Stimulated activated CD4-positive, alpha-beta T cell treated with anti-CD3 and anti-CD28 coated beads, Interleukin-12 subunit alpha, Interleukin-12 subunit beta, amount 100 ng/mL, for 48 hours (primary cell): ENCODE results near the gene PDK3.

Source experiments
- DNase-seq, 3 donors: peaks; one replicate each; pipeline ENCODE4 v3.0.0-alpha.2; 2020; ENCODE audit warnings: low read depth in 2 of 3, low spot score in 1 of 3

The PDK3 gene

GRCh38 chrX:24550166-24550565, 85.1 kb downstream of the PDK3 start:
- DNase-seq, result no peak

DNA sequence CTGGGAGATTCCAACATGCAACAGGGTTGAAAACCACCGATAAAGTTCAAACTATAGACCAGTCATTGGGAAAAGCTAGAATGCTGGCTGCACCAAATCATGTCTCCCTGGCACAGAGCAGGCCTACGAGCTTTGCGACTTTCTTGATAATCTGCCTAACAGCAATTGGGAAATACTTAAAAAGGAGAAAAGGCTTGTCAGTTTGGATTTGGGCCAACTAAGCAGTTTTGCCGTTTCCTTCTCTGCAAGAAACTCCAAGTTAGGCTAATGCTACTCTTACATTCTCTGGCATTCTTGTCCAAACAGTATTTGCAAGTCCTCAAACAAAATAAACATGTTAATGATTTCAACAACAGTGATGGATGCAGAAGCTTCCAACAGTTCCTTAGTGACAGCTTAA, 87.9 kb downstream of the PDK3 start:
- DNase-seq, result no peak

DNA sequence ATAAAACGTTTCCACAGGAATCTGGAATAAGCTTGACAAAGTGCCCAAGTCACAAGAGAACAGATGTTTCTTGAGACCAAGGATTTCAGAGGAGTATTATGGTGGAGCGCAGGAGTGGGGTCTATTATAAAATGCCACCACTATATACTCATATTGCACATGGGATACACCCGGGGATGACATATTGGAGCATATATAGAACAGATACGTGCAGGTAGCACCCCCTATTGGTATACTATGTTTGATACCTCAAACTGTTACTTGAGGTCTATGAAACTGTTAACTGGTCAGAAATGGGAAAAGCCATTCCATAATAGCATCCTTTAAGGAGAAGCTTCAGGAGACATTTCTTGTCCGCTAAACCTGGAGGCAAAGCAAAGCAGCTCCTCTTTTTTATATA, 96.0 kb downstream of the PDK3 start:
- DNase-seq, result no peak

GRCh38 chrX:24563291-24564010, 98.4 kb downstream of the PDK3 start:
- DNase-seq, result no peak

DNA sequence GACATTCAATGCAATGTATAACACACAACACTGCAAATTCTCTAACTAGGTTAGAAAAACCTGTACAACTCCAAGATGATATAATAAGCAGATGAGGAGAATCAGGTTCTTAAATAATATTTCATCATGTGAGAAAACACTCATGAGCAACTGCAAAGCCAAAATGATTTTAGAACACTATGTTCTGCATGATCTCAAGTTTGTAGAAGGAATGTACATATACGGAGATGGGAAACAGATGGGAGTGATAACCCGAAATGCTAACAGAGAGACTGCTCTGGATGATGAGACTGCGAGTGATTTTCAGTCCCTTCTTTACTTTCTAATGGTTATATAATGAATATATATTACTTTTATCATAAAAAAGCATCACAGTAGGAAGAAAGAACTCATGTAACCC, 101.2 kb downstream of the PDK3 start:
- no peak for DNase-seq

DNA sequence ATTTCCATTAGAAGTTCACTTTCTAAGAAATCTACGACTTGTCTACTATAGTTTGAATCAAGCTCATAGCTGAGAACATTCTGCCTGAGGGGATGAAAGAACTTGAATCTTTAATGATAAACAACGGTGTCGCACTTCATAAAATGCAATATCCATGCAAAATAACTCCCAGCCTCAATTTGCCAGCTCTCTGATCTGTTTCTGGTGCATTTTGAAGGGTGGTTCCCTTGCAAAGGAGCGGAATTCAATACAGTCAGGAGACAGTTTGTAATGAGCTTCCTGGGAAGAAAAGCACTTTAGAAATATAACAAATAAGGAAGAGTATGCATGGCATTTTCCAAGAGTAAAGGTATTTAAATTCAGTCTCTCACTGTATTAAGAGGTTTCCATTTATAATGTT, 102.1 kb downstream of the PDK3 start:
- no peak for DNase-seq

DNA sequence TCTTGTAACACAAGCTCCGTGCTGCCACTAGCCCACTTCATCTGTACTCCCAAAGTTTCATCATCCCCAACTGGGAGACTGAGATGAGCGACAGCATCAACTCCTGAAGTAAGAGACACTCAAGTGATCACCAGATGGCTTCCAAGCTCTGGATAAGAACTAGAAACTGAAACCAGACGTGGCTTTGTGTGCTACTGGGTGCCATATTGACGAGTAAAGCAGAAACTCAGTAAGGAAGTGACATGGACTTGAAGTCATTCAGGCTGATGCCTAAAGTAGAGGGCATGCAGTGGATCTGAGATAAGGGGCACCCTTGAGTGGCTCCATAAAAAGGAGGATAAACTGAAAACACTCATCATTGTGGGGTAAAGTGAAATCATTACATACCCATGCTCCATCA, 109.7 kb downstream of the PDK3 start:
- DNase-seq, result no peak

DNA sequence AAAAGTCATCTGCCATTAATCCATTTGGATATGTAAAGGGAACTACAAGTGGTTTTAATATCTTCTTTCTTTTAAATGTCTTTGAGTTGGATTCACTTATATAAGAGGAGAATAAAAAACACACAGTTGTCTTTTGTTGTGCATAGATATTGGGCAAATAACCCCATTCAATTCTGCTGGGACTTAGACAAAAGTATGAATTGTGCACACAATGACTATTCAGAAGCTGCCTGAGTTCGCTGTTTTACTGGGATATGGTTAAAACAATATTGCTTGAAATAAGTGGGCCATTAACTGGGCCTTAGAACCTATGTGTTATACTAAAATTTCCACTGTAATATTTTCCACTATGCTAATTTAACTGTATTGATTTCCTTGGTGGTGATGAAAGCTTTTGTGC, 110.4 kb downstream of the PDK3 start:
- no peak for DNase-seq

DNA sequence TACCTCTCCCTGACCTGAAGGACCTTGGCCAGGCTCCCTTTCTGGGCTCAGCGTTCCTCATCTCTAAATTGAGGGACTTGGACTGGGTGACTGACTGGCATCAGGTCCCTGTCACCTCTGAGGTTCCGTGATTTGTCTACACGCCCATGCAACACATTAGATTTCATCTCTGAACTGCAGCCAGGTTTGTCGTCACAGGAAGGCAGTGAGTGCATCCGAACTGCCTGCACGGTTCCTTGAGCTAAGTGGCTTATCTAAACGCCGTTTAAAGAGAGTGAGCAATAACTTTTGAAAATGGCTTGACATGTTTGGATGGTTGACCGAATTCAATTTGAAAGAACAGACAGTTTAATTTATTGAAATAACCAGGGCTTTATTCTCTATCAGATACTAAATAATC, 112.0 kb downstream of the PDK3 start:
- DNase-seq, result no peak
